Stimulated activated naive CD8-positive, alpha-beta T cell treated with anti-CD3 and anti-CD28 coated beads, Interleukin-15, Interleukin-2, amounts not matched to agents 100 ng/mL and 50 ng/mL, for 24 hours (primary cell): Measurements from ENCODE around the gene HNF4A.
"Not testable (repeated sequence)": the region's sequence is repeated elsewhere in the genome, so short reads cannot be mapped to it uniquely, and the experiment has no call there.

ENCODE experiments used
- H3K27ac Mint-ChIP-seq: one replicate; pipeline ENCODE4 v1.8.0; 2021; ENCODE audit warnings: mild to moderate bottlenecking, mixed read lengths
- H3K27me3 Mint-ChIP-seq: one replicate; pipeline ENCODE4 v1.8.0; 2021; ENCODE audit warnings: mixed read lengths
- H3K36me3 Mint-ChIP-seq: one replicate; pipeline ENCODE4 v1.8.0; 2021; ENCODE audit warnings: low read depth, mixed read lengths
- H3K4me1 Mint-ChIP-seq: one replicate; pipeline ENCODE4 v1.8.0; 2021; ENCODE audit warnings: low read depth, mixed read lengths
- H3K4me3 Mint-ChIP-seq: one replicate; pipeline ENCODE4 v1.8.0; 2021; ENCODE audit warnings: mild to moderate bottlenecking, mixed read lengths
- H3K9me3 Mint-ChIP-seq: one replicate; pipeline ENCODE4 v1.8.0; 2021; ENCODE audit warnings: mixed read lengths

The HNF4A gene

GRCh38 chr20:44355498-44356352, at the start of gene HNF4A:
TSS of gene HNF4A (plus strand) at chr20:44355699. CDS start at chr20:44355805, 106 bp downstream.
- Mint-ChIP-seq H3K27me3 (peaks cover 18% of the 10 kb centered on the region), H3K9me3 (no peaks in the 10 kb centered on the region), H3K27ac (no peak within 1 kb of the TSS), H3K4me3 (no peak within 1 kb of the TSS), H3K36me3 (no peaks in the 10 kb centered on the region), H3K4me1 (no peaks in the 10 kb centered on the region)

GRCh38 chr20:44306927-44307326, 48.6 kb upstream of the HNF4A start:
- no peaks in the 10 kb centered on the region for H3K9me3 Mint-ChIP-seq
- no peak overlapping the region for H3K27ac Mint-ChIP-seq
- no peaks in the 10 kb centered on the region for H3K27me3 Mint-ChIP-seq
- peaks cover 20% of the 10 kb centered on the region for H3K4me1 Mint-ChIP-seq
- H3K36me3 Mint-ChIP-seq: peaks cover 10% of the 10 kb centered on the region
- H3K4me3 Mint-ChIP-seq: no peak overlapping the region

GRCh38 chr20:44309763-44310663, 45.5 kb upstream of the HNF4A start:
- H3K27ac Mint-ChIP-seq: peak overlapping the region; percentile 94
- H3K36me3 Mint-ChIP-seq: peaks cover 6% of the 10 kb centered on the region
- no peaks in the 10 kb centered on the region for H3K27me3 Mint-ChIP-seq
- no peaks in the 10 kb centered on the region for H3K9me3 Mint-ChIP-seq
- H3K4me3 Mint-ChIP-seq: peak overlapping the region; percentile 91
- peaks cover 20% of the 10 kb centered on the region for H3K4me1 Mint-ChIP-seq

GRCh38 chr20:44310664-44311639, 44.5 kb upstream of the HNF4A start, which contains the start of gene FITM2:
TSS of gene FITM2 (minus strand) at chr20:44311202. CDS start at chr20:44311148, 54 bp downstream.
- Mint-ChIP-seq H3K9me3 (no peaks in the 10 kb centered on the region), H3K4me1 (peaks cover 20% of the 10 kb centered on the region), H3K36me3 (peaks cover 4% of the 10 kb centered on the region), H3K27ac (peak within 1 kb of the TSS; percentile 94), H3K4me3 (peak within 1 kb of the TSS; percentile 91), H3K27me3 (no peaks in the 10 kb centered on the region)

GRCh38 chr20:44314870-44315269, 40.6 kb upstream of the HNF4A start:
- Mint-ChIP-seq H3K4me3 (no peak overlapping the region), H3K27ac (no peak overlapping the region), H3K36me3 (no peaks in the 10 kb centered on the region), H3K27me3 (peaks cover 5% of the 10 kb centered on the region), H3K4me1 (peaks cover 12% of the 10 kb centered on the region), H3K9me3 (no peaks in the 10 kb centered on the region)

GRCh38 chr20:44319839-44320422, 35.6 kb upstream of the HNF4A start:
- Mint-ChIP-seq H3K27me3 (peaks cover 9% of the 10 kb centered on the region), H3K36me3 (no peaks in the 10 kb centered on the region), H3K9me3 (no peaks in the 10 kb centered on the region), H3K4me1 (no peaks in the 10 kb centered on the region), H3K27ac (no peak overlapping the region), H3K4me3 (no peak overlapping the region)

- H3K4me1 Mint-ChIP-seq: no peaks in the 10 kb centered on the region
- no peak overlapping the region for H3K4me3 Mint-ChIP-seq
- no peaks in the 10 kb centered on the region for H3K9me3 Mint-ChIP-seq
- peaks cover 12% of the 10 kb centered on the region for H3K27me3 Mint-ChIP-seq
- H3K27ac Mint-ChIP-seq: no peak overlapping the region
- no peaks in the 10 kb centered on the region for H3K36me3 Mint-ChIP-seq
Measured at GRCh38 chr20:44324343-44324742, 31.2 kb upstream of the HNF4A start.

- H3K9me3 Mint-ChIP-seq: no peaks in the 10 kb centered on the region
- H3K4me1 Mint-ChIP-seq: no peaks in the 10 kb centered on the region
- H3K27me3 Mint-ChIP-seq: peaks cover 15% of the 10 kb centered on the region
- peak overlapping the region; percentile 52 for H3K27ac Mint-ChIP-seq
- peak overlapping the region; percentile 45 for H3K4me3 Mint-ChIP-seq
- H3K36me3 Mint-ChIP-seq: no peaks in the 10 kb centered on the region
Measured at GRCh38 chr20:44326391-44327159, 28.9 kb upstream of the HNF4A start.

GRCh38 chr20:44327748-44328147, 27.8 kb upstream of the HNF4A start:
- H3K27ac Mint-ChIP-seq, H3K9me3 Mint-ChIP-seq, H3K4me1 Mint-ChIP-seq, H3K4me3 Mint-ChIP-seq, H3K36me3 Mint-ChIP-seq: not testable (repeated sequence)
- peaks cover 15% of the 10 kb centered on the region for H3K27me3 Mint-ChIP-seq

- Mint-ChIP-seq H3K4me3 (no peak overlapping the region), H3K27ac (no peak overlapping the region), H3K4me1 (no peaks in the 10 kb centered on the region), H3K27me3 (peaks cover 15% of the 10 kb centered on the region), H3K9me3 (no peaks in the 10 kb centered on the region), H3K36me3 (no peaks in the 10 kb centered on the region)
Measured at GRCh38 chr20:44328428-44328827, 27.1 kb upstream of the HNF4A start.

- no peak overlapping the region for H3K27ac Mint-ChIP-seq
- no peaks in the 10 kb centered on the region for H3K4me1 Mint-ChIP-seq
- no peaks in the 10 kb centered on the region for H3K36me3 Mint-ChIP-seq
- peaks cover 12% of the 10 kb centered on the region for H3K27me3 Mint-ChIP-seq
- H3K4me3 Mint-ChIP-seq: no peak overlapping the region
- no peaks in the 10 kb centered on the region for H3K9me3 Mint-ChIP-seq
Measured at GRCh38 chr20:44331201-44331600, 24.3 kb upstream of the HNF4A start.

- Mint-ChIP-seq H3K36me3 (no peaks in the 10 kb centered on the region), H3K4me1 (no peaks in the 10 kb centered on the region), H3K27ac (no peak overlapping the region), H3K4me3 (no peak overlapping the region), H3K9me3 (no peaks in the 10 kb centered on the region), H3K27me3 (peaks cover 11% of the 10 kb centered on the region)
Measured at GRCh38 chr20:44334306-44334705, 21.2 kb upstream of the HNF4A start.

- no peak overlapping the region for H3K27ac Mint-ChIP-seq
- H3K4me3 Mint-ChIP-seq: no peak overlapping the region
- no peaks in the 10 kb centered on the region for H3K4me1 Mint-ChIP-seq
- H3K9me3 Mint-ChIP-seq: no peaks in the 10 kb centered on the region
- H3K27me3 Mint-ChIP-seq: peaks cover 11% of the 10 kb centered on the region
- no peaks in the 10 kb centered on the region for H3K36me3 Mint-ChIP-seq
Measured at GRCh38 chr20:44334709-44335108, 20.8 kb upstream of the HNF4A start.
